ENCODE data around the gene CARMIL1.
A peak's percentile ranks its signal among the peaks of the same experiment; 100 is the strongest.

Gene CARMIL1

GRCh38 chr6:25448965-25449538, 169.9 kb downstream of the CARMIL1 start:
- DNase-seq (ENCODE audit: extremely low spot score): no peak
- POLR2A ChIA-PET: no interaction called here
- CTCF ChIA-PET: interaction anchor here (0.7 kb wide), 1 partner anchor 312 kb away, joined by 3 read pairs; no protein-coding TSS in a partner anchor
- TF ChIP-seq PKNOX1 (IDR thresholded peaks at IDR 0.05) (no peak), ZNF384 (IDR thresholded peaks at IDR 0.05) (no peak), NFRKB (IDR thresholded peaks at IDR 0.05) (no peak), HDGF (IDR thresholded peaks at IDR 0.05; ENCODE audit: borderline replicate concordance) (no peak), SP1 (IDR thresholded peaks at IDR 0.05) (no peak), LEF1 (IDR thresholded peaks at IDR 0.05; ENCODE audit: borderline replicate concordance) (no peak)

GRCh38 chr6:25449774-25450173, 170.6 kb downstream of the CARMIL1 start:
- CTCF ChIA-PET: interaction anchor here (0.7 kb wide), 1 partner anchor 311 kb away, joined by 3 read pairs; no protein-coding TSS in a partner anchor
- peak; percentile 60 for DNase-seq (ENCODE audit: extremely low spot score)
- no peak for TF ChIP-seq PKNOX1 (IDR thresholded peaks at IDR 0.05)
- no peak for TF ChIP-seq LEF1 (IDR thresholded peaks at IDR 0.05; ENCODE audit: borderline replicate concordance)
- no peak for TF ChIP-seq TARDBP (IDR thresholded peaks at IDR 0.05)
- no peak for TF ChIP-seq NFRKB (IDR thresholded peaks at IDR 0.05)
- no peak for TF ChIP-seq ELF4 (IDR thresholded peaks at IDR 0.05)
- no peak for TF ChIP-seq FOXA1 (IDR thresholded peaks at IDR 0.05)
- TF ChIP-seq SUZ12 (IDR thresholded peaks at IDR 0.05): no peak
- no peak for TF ChIP-seq L3MBTL2 (conservative IDR thresholded peaks at IDR 0.05)
- TF ChIP-seq FOXM1 (IDR thresholded peaks at IDR 0.05; ENCODE audit: borderline replicate concordance): no peak
- TF ChIP-seq BHLHE40 (IDR thresholded peaks at IDR 0.05; ENCODE audit: borderline replicate concordance): no peak
- no peak for TF ChIP-seq FOXK2 (IDR thresholded peaks at IDR 0.05)
- TF ChIP-seq HDGF (IDR thresholded peaks at IDR 0.05; ENCODE audit: borderline replicate concordance): no peak
- TF ChIP-seq ZNF384 (IDR thresholded peaks at IDR 0.05): no peak
- POLR2A ChIA-PET: no interaction called here

DNA sequence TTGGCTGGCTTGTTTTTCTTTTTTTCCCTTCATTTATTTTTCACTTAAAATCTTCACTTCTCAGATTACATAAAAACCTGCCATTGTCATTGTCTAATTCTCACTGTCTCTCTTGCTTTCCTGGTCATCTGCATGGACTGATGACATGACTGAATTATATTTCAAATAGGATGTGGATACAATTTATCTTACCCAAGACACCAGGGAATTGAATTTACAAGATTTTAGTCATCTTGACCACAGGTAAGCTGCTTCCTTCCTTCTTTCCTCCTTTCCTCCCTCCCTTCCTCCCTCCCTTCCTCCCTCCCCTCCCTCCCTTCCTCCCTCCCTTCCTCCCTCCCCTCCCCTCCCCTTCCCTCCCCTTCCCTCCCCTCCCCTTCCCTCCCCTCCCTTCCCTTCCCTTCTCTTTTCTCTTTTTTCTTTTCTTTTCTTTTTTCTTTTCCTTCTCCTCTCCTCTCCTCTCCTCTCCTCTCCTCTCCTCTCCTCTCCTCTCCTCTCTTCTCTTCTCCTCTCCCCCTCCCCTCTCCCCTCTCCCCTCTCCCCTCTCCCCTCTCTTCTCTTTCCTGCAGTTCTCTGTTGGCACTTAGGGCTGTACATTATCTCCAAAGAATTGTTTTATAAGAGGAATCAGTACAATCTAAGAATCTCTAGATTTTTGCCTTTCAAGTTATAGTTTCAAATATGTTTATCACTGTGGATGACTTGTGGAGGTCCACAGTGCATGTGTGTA, 171.5 kb downstream of the CARMIL1 start:
- CTCF ChIA-PET: no interaction called here
- TF ChIP-seq CTBP1 (IDR thresholded peaks at IDR 0.05; ENCODE audit: borderline replicate concordance): no peak
- no peak for TF ChIP-seq FOXK2 (IDR thresholded peaks at IDR 0.05)
- TF ChIP-seq ZNF384 (IDR thresholded peaks at IDR 0.05): no peak

GRCh38 chr6:25452031-25452430, 172.9 kb downstream of the CARMIL1 start:
- TF ChIP-seq ELF4 (IDR thresholded peaks at IDR 0.05) (no peak), ZNF384 (IDR thresholded peaks at IDR 0.05) (no peak), FOXA1 (IDR thresholded peaks at IDR 0.05) (no peak), HDGF (IDR thresholded peaks at IDR 0.05; ENCODE audit: borderline replicate concordance) (no peak), PKNOX1 (IDR thresholded peaks at IDR 0.05) (no peak), LEF1 (IDR thresholded peaks at IDR 0.05; ENCODE audit: borderline replicate concordance) (no peak), TARDBP (IDR thresholded peaks at IDR 0.05) (no peak), FOXM1 (IDR thresholded peaks at IDR 0.05; ENCODE audit: borderline replicate concordance) (no peak), CTBP1 (IDR thresholded peaks at IDR 0.05; ENCODE audit: borderline replicate concordance) (no peak), SUZ12 (IDR thresholded peaks at IDR 0.05) (no peak)
- no peak for DNase-seq (ENCODE audit: extremely low spot score)
- ChIA-PET CTCF (no interaction called here), POLR2A (no interaction called here)

More for the DNA sequence above, 171.5 kb downstream of the CARMIL1 start:
- DNase-seq (ENCODE audit: extremely low spot score): no peak
- POLR2A ChIA-PET: no interaction called here

- ChIA-PET POLR2A (no interaction called here), CTCF (no interaction called here)
- TF ChIP-seq SUZ12 (IDR thresholded peaks at IDR 0.05): no peak
- TF ChIP-seq LEF1 (IDR thresholded peaks at IDR 0.05; ENCODE audit: borderline replicate concordance): no peak
- no peak for TF ChIP-seq ZNF384 (IDR thresholded peaks at IDR 0.05)
- no peak for TF ChIP-seq NFRKB (IDR thresholded peaks at IDR 0.05)
- no peak for TF ChIP-seq CTBP1 (IDR thresholded peaks at IDR 0.05; ENCODE audit: borderline replicate concordance)
- no peak for TF ChIP-seq PKNOX1 (IDR thresholded peaks at IDR 0.05)
- no peak for TF ChIP-seq ARNT (IDR thresholded peaks at IDR 0.05)
- TF ChIP-seq FOXM1 (IDR thresholded peaks at IDR 0.05; ENCODE audit: borderline replicate concordance): no peak
- TF ChIP-seq TARDBP (IDR thresholded peaks at IDR 0.05): no peak
- TF ChIP-seq SP1 (IDR thresholded peaks at IDR 0.05): no peak
- TF ChIP-seq ELF4 (IDR thresholded peaks at IDR 0.05): no peak
- no peak for TF ChIP-seq FOXK2 (IDR thresholded peaks at IDR 0.05)
- TF ChIP-seq BHLHE40 (IDR thresholded peaks at IDR 0.05; ENCODE audit: borderline replicate concordance): no peak
- TF ChIP-seq FOXA1 (IDR thresholded peaks at IDR 0.05): no peak
- no peak for TF ChIP-seq L3MBTL2 (conservative IDR thresholded peaks at IDR 0.05)
- no peak for TF ChIP-seq HDGF (IDR thresholded peaks at IDR 0.05; ENCODE audit: borderline replicate concordance)
- DNase-seq (ENCODE audit: extremely low spot score): no peak
These were observed 174.1 kb downstream of the CARMIL1 start for GRCh38 chr6:25453288-25453687.

GRCh38 chr6:25454136-25454535, 175.0 kb downstream of the CARMIL1 start:
- CTCF ChIA-PET: no interaction called here
- DNase-seq (ENCODE audit: extremely low spot score): no peak
- TF ChIP-seq FOXA1 (IDR thresholded peaks at IDR 0.05) (no peak), LEF1 (IDR thresholded peaks at IDR 0.05; ENCODE audit: borderline replicate concordance) (no peak), L3MBTL2 (conservative IDR thresholded peaks at IDR 0.05) (no peak), SP1 (IDR thresholded peaks at IDR 0.05) (no peak), BHLHE40 (IDR thresholded peaks at IDR 0.05; ENCODE audit: borderline replicate concordance) (no peak), ZNF384 (IDR thresholded peaks at IDR 0.05) (no peak), HDGF (IDR thresholded peaks at IDR 0.05; ENCODE audit: borderline replicate concordance) (no peak)
- POLR2A ChIA-PET: no interaction called here

Measured in HEK293T (cell line).